Measurements from ENCODE around the gene TSPAN16. TPM values are rescaled to one million over a fixed set of nuclear protein-coding genes. Genes with fewer than 3 reads are reported as not detected.

Gene TSPAN16
- total and polyA plus RNA-seq, 2 of the 13 experiments (the other 11 are each of a cell fraction or from before 2014, with no cell fraction given), result not detected

DNA sequence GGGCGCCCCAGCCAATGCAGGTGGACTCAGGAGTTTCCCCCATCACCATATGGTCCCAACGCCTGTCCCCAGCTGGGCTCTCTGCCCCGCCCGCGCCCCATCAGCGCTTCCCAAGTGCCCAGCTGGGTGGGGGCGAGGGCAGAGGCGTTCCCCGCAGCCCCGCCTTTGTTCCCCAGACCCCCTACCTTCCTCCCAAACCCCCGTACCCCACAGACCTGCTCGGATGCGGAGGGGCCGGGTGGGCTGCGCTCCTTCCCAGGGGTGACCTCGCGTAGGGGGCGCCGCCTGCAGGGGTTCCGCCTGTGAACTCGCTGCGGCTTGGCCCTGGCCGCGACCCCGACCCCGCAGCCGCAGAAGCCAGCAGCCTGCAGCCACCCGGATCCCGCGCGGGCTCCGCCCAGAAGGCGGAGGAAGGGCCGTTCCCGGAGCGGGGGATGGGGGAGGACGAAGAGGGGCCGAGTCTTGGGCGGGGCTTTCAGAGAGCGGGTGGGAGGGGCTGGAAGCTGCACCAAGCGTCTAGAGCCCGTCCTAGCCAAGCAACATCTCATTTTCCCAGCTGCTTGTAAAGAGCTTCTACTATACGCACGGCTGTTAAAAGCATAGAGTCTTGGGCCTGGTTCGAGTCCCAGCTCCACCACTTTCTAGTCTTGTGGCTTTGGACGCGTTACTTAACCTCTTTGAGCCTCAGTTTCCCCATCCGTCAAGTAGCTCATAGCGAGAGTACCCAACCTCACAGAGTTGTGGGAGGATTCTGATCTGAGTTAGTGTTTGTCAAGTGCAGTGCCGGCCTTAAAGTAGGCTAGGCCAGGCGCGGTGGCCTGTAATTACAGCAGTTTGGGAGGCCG, 43.5 kb downstream of the TSPAN16 start, which contains the start of gene RAB3D (continued):
- TF ChIP-seq AGO2 (optimal IDR thresholded peaks at IDR 0.05; ENCODE audit: low read depth, low read length) (peak; percentile 18), NFE2L2 (IDR thresholded peaks at IDR 0.05; ENCODE audit: low read length) (no peak), PLRG1 (conservative IDR thresholded peaks at IDR 0.05) (no peak), HOXA5 (CRISPR knock-in tag; IDR thresholded peaks at IDR 0.05) (peak; percentile 46; the same call in 1 of the 2 replicates), DR1 (CRISPR knock-in tag; IDR thresholded peaks at IDR 0.05) (no peak), SAP130 (CRISPR knock-in tag; IDR thresholded peaks at IDR 0.05; ENCODE audit: low read depth) (peak; percentile 70), ZNF260 (CRISPR knock-in tag; IDR thresholded peaks at IDR 0.05; ENCODE audit: borderline replicate concordance, low read depth) (no peak), ZNF614 (CRISPR knock-in tag; IDR thresholded peaks at IDR 0.05; ENCODE audit: borderline replicate concordance) (no peak), ZNF629 (CRISPR knock-in tag; conservative IDR thresholded peaks at IDR 0.05) (no peak), SIN3B (IDR thresholded peaks at IDR 0.05; ENCODE audit: low read length) (no peak), NR2F6 (IDR thresholded peaks at IDR 0.05) (no peak), NR2F6 (CRISPR knock-in tag; IDR thresholded peaks at IDR 0.05) (peak; percentile 41; the same call in 1 of the 2 replicates), ZNF264 (CRISPR knock-in tag; IDR thresholded peaks at IDR 0.05) (no peak), MTF1 (CRISPR knock-in tag; IDR thresholded peaks at IDR 0.05) (no peak), HIVEP1 (CRISPR knock-in tag; IDR thresholded peaks at IDR 0.05) (no peak), TFAP4 (IDR thresholded peaks at IDR 0.05; ENCODE audit: borderline replicate concordance, low read depth) (0 out of 2 replicates have a peak, but pooled peaks have one; percentile 4)
- TF ChIP-seq, protein P1, sequence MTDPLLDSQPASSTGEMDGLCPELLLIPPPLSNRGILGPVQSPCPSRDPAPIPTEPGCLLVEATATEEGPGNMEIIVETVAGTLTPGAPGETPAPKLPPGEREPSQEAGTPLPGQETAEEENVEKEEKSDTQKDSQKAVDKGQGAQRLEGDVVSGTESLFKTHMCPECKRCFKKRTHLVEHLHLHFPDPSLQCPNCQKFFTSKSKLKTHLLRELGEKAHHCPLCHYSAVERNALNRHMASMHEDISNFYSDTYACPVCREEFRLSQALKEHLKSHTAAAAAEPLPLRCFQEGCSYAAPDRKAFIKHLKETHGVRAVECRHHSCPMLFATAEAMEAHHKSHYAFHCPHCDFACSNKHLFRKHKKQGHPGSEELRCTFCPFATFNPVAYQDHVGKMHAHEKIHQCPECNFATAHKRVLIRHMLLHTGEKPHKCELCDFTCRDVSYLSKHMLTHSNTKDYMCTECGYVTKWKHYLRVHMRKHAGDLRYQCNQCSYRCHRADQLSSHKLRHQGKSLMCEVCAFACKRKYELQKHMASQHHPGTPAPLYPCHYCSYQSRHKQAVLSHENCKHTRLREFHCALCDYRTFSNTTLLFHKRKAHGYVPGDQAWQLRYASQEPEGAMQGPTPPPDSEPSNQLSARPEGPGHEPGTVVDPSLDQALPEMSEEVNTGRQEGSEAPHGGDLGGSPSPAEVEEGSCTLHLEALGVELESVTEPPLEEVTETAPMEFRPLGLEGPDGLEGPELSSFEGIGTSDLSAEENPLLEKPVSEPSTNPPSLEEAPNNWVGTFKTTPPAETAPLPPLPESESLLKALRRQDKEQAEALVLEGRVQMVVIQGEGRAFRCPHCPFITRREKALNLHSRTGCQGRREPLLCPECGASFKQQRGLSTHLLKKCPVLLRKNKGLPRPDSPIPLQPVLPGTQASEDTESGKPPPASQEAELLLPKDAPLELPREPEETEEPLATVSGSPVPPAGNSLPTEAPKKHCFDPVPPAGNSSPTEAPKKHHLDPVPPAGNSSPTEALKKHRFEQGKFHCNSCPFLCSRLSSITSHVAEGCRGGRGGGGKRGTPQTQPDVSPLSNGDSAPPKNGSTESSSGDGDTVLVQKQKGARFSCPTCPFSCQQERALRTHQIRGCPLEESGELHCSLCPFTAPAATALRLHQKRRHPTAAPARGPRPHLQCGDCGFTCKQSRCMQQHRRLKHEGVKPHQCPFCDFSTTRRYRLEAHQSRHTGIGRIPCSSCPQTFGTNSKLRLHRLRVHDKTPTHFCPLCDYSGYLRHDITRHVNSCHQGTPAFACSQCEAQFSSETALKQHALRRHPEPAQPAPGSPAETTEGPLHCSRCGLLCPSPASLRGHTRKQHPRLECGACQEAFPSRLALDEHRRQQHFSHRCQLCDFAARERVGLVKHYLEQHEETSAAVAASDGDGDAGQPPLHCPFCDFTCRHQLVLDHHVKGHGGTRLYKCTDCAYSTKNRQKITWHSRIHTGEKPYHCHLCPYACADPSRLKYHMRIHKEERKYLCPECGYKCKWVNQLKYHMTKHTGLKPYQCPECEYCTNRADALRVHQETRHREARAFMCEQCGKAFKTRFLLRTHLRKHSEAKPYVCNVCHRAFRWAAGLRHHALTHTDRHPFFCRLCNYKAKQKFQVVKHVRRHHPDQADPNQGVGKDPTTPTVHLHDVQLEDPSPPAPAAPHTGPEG (CRISPR knock-in tag; IDR thresholded peaks at IDR 0.05), result 0 out of 2 replicates have a peak, but pooled peaks have one; percentile 27
- TF ChIP-seq, protein P2, sequence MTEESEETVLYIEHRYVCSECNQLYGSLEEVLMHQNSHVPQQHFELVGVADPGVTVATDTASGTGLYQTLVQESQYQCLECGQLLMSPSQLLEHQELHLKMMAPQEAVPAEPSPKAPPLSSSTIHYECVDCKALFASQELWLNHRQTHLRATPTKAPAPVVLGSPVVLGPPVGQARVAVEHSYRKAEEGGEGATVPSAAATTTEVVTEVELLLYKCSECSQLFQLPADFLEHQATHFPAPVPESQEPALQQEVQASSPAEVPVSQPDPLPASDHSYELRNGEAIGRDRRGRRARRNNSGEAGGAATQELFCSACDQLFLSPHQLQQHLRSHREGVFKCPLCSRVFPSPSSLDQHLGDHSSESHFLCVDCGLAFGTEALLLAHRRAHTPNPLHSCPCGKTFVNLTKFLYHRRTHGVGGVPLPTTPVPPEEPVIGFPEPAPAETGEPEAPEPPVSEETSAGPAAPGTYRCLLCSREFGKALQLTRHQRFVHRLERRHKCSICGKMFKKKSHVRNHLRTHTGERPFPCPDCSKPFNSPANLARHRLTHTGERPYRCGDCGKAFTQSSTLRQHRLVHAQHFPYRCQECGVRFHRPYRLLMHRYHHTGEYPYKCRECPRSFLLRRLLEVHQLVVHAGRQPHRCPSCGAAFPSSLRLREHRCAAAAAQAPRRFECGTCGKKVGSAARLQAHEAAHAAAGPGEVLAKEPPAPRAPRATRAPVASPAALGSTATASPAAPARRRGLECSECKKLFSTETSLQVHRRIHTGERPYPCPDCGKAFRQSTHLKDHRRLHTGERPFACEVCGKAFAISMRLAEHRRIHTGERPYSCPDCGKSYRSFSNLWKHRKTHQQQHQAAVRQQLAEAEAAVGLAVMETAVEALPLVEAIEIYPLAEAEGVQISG (CRISPR knock-in tag; IDR thresholded peaks at IDR 0.05), result peak; percentile 13; the same call in 1 of the 2 replicates
- TF ChIP-seq, protein P3, sequence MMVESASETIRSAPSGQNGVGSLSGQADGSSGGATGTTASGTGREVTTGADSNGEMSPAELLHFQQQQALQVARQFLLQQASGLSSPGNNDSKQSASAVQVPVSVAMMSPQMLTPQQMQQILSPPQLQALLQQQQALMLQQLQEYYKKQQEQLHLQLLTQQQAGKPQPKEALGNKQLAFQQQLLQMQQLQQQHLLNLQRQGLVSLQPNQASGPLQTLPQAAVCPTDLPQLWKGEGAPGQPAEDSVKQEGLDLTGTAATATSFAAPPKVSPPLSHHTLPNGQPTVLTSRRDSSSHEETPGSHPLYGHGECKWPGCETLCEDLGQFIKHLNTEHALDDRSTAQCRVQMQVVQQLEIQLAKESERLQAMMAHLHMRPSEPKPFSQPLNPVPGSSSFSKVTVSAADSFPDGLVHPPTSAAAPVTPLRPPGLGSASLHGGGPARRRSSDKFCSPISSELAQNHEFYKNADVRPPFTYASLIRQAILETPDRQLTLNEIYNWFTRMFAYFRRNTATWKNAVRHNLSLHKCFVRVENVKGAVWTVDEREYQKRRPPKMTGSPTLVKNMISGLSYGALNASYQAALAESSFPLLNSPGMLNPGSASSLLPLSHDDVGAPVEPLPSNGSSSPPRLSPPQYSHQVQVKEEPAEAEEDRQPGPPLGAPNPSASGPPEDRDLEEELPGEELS (CRISPR knock-in tag; IDR thresholded peaks at IDR 0.05), result peak; percentile 47; the same call in 1 of the 2 replicates
